Testis (tissue), 3 donors: ENCODE results near the gene FHDC1. TPM values are rescaled to one million over a fixed set of nuclear protein-coding genes. Genes with fewer than 3 reads are reported as not detected.

Experiments
- DNase-seq: peaks from one replicate; pipeline ENCODE4 v3.0.0-alpha.2; 2019
- H3K27ac ChIP-seq, 2 donors: fragments of 200-600 bp; sonication (generic); one replicate each; pipeline ENCODE4 v1.5.1; 2019
- H3K27me3 ChIP-seq: fragments of 200-600 bp; sonication (generic); one replicate; pipeline ENCODE4 v1.5.1; 2019
- H3K36me3 ChIP-seq: fragments of 200-600 bp; sonication (generic); one replicate; pipeline ENCODE4 v1.5.1; 2017; ENCODE audit warnings: low read depth; ENCODE audit errors: missing control alignments
- H3K4me1 ChIP-seq: fragments of 200-600 bp; sonication (generic); one replicate; pipeline ENCODE4 v1.5.1; 2019
- H3K4me3 ChIP-seq, 2 donors: fragments of 200-600 bp; sonication (generic); one replicate each; pipeline ENCODE4 v1.5.1; 2017 to 2019
- H3K9me3 ChIP-seq: fragments of 200-600 bp; sonication (generic); one replicate; pipeline ENCODE4 v1.5.1; 2017
- POLR2A ChIP-seq: fragments of 450-650 bp; IDR thresholded peaks from one replicate; pipeline ENCODE4 v1.6.1; 2017; ENCODE audit warnings: antibody characterized with exemption, mild to moderate bottlenecking, moderate library complexity
- WGBS, 2 donors: methylation state at CpG; one replicate each; pipeline ENCODE4 v1.1.5; 2018; 5-methylcytosine and 5-hydroxymethylcytosine counted together
- intact Hi-C: fragments of 100-400 bp; cut with DNase I; formaldehyde crosslinking; loops from one replicate; pipeline ENCODE4 v1.15.1; 2023; ENCODE audit warnings: low total_unique reads
- polyA plus RNA-seq: library from polyadenylated mRNA; stranded (reverse); fragments of 350-450 nt; fragmentation: Illumina TruSeq; extraction: RNeasy Lipid Tissue Mini Kit (QIAGEN cat#74804); gene quantifications from one replicate; pipeline ENCODE4 v1.2.3, GENCODE V29; 2014; ENCODE audit warnings: low read depth, low replicate concordance; ENCODE audit not compliant: insufficient read depth
- total RNA-seq, 2 donors: library from RNA; depleted of rRNA; stranded (reverse); fragments of >200 nt; gene quantifications; one replicate each; pipeline ENCODE4 v1.2.3, GENCODE V29; 2016
- TF ChIP-seq, protein P1 (sequence below), 3 experiments: fragments of 450-650 bp in 2 of 3; fragments of 200-600 bp in 1 of 3; sonication (generic) in 1 of 3; IDR thresholded peaks; one replicate each; pipeline ENCODE4 v1.5.1; 2016 to 2019; ENCODE audit warnings: antibody characterized with exemption in 3 of 3, mild to moderate bottlenecking in 2 of 3, moderate library complexity in 1 of 3

Gene FHDC1
- total and polyA plus RNA-seq, 3 donors from 2014 or later = 2.9 to 4.2 (median 3.8) TPM

DNA sequence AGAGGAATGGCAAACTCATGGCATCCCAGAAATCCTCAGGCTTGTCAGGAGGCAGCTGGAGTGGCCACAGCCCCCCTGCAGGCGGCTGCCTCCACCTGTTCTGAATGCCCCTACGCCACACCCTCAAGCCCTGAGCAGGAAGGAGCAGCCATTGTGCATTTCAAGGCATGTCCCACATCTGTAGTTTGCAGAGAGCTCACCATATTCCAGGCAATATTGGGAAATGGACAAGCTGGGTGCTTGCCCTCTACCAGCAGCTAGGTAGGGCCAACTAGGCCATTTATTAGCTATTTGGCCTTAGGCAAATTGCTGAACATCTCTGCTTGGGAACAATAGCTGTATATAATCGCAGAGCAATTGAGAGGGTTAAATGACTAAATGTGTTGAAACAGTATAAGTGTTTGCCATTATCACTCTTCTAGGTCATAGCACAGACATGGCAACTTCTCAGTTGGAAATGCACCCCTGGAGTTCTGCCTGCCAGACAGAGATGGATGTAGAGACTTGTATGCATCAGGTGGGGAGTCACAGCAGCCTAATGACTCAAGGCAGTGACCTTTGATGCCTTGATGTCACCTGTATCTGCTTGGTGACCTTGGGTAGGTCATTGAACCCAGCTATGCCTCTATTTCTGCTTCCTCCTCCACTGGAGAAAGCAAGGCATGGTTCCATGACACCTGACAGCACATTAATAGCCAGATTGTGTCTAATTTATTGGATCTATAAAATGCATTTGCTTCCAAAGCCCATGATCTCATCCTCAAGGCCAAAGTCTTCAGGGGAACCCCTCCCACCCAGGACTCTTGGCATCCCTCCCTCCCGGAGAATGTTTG lies 52.8 kb downstream of the FHDC1 start:
- H3K4me1 ChIP-seq = no peaks in the 10 kb centered on the region
- no peaks in the 10 kb centered on the region for H3K9me3 ChIP-seq
- no peaks in the 10 kb centered on the region for H3K27me3 ChIP-seq
- intact Hi-C loops = no loop called here
- no peak overlapping the region for H3K4me3 ChIP-seq
- H3K36me3 ChIP-seq = no peaks in the 10 kb centered on the region
- no peak for DNase-seq
- no peak overlapping the region for H3K27ac ChIP-seq
- WGBS, 2 donors = 81 to 95% methylated on average over 4 of the region's 4 CpGs
- TF ChIP-seq, protein P1, sequence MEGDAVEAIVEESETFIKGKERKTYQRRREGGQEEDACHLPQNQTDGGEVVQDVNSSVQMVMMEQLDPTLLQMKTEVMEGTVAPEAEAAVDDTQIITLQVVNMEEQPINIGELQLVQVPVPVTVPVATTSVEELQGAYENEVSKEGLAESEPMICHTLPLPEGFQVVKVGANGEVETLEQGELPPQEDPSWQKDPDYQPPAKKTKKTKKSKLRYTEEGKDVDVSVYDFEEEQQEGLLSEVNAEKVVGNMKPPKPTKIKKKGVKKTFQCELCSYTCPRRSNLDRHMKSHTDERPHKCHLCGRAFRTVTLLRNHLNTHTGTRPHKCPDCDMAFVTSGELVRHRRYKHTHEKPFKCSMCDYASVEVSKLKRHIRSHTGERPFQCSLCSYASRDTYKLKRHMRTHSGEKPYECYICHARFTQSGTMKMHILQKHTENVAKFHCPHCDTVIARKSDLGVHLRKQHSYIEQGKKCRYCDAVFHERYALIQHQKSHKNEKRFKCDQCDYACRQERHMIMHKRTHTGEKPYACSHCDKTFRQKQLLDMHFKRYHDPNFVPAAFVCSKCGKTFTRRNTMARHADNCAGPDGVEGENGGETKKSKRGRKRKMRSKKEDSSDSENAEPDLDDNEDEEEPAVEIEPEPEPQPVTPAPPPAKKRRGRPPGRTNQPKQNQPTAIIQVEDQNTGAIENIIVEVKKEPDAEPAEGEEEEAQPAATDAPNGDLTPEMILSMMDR (IDR thresholded peaks at IDR 0.05) = no peak
- TF ChIP-seq POLR2A = no peak

DNA sequence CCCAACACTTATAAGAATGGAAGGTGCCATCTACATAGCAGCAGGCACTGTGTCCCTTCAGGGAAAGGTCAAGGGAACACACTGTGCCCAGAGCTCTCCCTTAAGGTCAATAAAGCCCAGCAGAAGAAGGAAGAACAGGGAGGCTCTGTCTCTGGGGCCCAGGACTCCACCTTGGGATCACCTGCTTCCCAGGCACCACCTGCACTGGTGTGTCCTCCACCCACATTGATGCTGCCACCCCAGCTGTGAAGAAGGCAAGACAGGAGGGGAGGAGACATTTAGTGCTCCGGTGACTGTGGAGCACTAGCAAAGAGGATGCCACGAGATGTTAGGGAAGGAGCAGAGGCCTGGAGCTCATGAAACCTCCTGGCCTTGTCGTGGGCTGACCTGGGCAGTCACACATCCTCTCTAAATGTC lies 53.4 kb downstream of the FHDC1 start:
- Histone ChIP-seq H3K36me3 (no peaks in the 10 kb centered on the region), H3K4me1 (no peaks in the 10 kb centered on the region), H3K9me3 (no peaks in the 10 kb centered on the region), H3K27me3 (no peaks in the 10 kb centered on the region), H3K4me3 (no peak overlapping the region), H3K27ac (no peak overlapping the region)
- WGBS, 2 donors = 86 to 90% methylated on average over 3 of the region's 3 CpGs
- DNase-seq = no peak
- intact Hi-C loops = no loop called here
- TF ChIP-seq, protein P1 (IDR thresholded peaks at IDR 0.05) = no peak
- no peak for TF ChIP-seq POLR2A

DNA sequence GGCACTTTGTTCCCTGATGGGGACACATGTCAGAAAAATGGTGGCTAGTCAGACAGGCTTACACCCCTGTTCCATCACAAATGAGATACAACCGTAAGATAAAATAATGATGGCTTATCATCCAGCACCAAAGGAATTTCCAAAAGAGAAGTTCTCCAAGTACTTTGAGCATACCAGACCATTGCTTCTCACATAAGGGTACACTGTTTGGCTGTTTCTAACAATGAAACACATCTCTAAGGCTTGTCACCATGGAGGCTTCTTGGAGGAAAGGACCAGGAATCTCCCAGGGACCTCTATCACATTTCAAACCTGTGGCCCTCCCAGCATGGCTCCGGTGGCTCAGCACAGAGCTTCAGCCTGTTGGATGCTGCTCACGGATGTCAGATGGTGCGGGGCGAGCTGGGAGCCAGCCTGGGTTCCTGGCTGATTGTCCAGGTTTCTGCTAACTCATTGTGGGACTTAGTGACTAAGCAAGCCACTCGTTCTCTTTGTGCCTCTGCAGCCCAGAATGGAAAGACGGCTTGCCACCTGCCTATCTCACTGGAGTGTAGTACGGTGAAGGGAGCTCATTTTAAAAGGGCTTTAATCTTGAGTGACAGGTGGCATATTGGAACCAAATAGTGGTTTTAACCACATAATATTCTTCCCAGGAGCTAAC lies 54.5 kb downstream of the FHDC1 start:
- 90 to 93% methylated on average over 8 of the region's 8 CpGs for WGBS, 2 donors
- TF ChIP-seq, protein P1 (IDR thresholded peaks at IDR 0.05) = no peak
- TF ChIP-seq POLR2A = no peak
- intact Hi-C loops = no loop called here

DNA sequence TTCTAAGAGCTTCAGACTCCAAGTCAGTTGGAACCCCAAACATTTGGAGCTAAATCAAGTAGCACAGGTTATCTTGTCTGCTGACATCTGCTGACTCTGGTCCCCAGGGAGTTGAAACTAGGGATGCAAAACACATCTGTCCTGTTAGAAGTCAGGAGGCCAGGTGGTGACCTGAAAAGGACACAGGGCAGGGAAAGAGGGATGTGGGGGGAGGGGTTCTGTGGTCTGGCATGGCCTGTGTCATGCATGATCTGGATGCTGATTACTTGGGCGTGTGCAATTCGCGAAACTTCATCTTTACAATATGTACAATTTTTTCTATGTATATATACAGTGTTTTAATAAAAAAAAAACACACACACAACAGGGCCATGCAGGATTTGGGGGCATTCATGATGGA lies 55.3 kb downstream of the FHDC1 start:
- H3K9me3 ChIP-seq = no peaks in the 10 kb centered on the region
- no peaks in the 10 kb centered on the region for H3K27me3 ChIP-seq
- WGBS, 2 donors = 85 to 92% methylated on average over 3 of the region's 3 CpGs
- H3K4me3 ChIP-seq = no peak overlapping the region
- no peak for TF ChIP-seq POLR2A
- TF ChIP-seq, protein P1 (IDR thresholded peaks at IDR 0.05) = no peak
- intact Hi-C loops = no loop called here
- no peak overlapping the region for H3K27ac ChIP-seq
- DNase-seq = no peak
- no peaks in the 10 kb centered on the region for H3K36me3 ChIP-seq
- no peaks in the 10 kb centered on the region for H3K4me1 ChIP-seq

More for the DNA sequence above, 54.5 kb downstream of the FHDC1 start:
- no peaks in the 10 kb centered on the region for H3K36me3 ChIP-seq
- no peak overlapping the region for H3K4me3 ChIP-seq
- H3K9me3 ChIP-seq = no peaks in the 10 kb centered on the region
- no peak overlapping the region for H3K27ac ChIP-seq
- H3K27me3 ChIP-seq = no peaks in the 10 kb centered on the region
- DNase-seq = no peak
- H3K4me1 ChIP-seq = no peaks in the 10 kb centered on the region
